GM11168 (cell line): ENCODE data around the gene NAV2.
"Not testable (repeated sequence)": the region's sequence is repeated elsewhere in the genome, so short reads cannot be mapped to it uniquely, and the experiment has no call there.

Experiments
- in situ Hi-C: fragments of 300-500 bp; cut with MboI; formaldehyde crosslinking; loops from one replicate; pipeline ENCODE4 v1.12.0; 2022; ENCODE audit warnings: low sequenced_read_pairs; ENCODE audit not compliant: unreplicated experiment

Gene NAV2

DNA sequence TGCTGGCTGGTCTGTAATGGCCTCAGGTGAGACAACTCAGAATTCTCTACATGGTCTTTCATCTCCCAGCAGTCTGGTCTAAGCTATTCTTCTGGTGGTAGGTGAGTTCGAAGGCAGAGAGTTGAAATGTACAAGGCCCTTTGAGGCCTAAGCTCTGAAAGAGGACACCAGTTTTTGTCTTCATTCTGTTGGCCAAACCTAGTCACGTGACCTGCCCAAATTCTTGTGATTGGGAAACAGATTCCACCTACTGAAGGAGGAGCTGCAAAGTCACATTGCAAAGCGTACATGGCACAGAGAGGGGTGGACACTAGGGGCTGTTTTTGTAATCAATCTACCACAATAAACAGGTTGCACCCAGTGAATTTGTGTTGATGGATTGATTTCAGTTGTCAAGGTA is 193.5 kb downstream of the NAV2 start:
- in situ Hi-C loops: loop anchor here (10.0 kb wide), 1 partner anchor 341 kb away; no protein-coding TSS in a partner anchor

DNA sequence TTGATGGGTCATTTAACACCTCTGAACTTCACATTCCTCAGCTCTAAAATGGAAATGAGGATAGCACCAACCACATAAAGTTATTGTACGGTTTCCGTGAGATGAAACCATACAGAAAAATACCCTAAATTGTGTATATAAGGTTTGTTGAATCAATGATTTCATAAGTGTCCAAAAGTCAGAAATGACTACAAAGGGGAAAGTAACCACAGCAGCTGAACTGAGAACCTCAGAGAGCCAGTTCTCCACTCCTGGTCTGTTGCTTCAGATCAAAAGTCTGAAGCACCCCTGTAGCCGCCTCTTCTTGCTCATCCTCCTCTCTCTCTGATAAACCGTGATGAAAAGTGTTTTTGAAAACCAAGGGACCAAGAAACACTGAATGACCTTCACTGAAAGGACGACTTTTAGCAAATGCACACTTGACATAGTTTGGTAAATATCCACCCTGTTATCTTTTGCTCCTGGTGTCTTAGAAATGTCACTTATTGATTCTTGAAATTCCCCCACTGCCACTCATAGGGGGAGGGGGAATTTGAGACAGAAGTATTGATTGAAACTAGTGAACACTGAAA is 194.5 kb downstream of the NAV2 start:
- in situ Hi-C loops: loop anchor here (10.0 kb wide), 1 partner anchor 342 kb away; no protein-coding TSS in a partner anchor

DNA sequence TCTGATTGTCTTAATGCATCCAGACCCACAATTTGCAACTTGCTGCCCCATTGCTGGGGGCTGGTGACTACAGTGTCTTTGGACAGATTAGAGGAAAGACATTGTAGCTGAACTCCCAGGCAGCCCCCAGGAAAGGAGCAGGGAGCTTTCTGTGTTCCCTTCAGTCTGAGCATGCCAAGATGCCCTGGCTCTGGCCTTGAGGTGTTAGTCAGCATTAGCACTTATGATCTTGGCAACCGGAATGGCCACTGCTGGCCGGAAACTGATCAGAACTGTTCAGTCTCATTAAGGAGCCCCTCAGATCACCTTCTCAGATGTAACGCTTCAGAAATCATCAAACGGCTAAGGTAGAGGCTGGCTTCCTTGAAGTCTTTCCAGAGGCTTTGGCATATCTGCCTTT is 195.2 kb downstream of the NAV2 start:
- in situ Hi-C loops: loop anchor here (10.0 kb wide), 1 partner anchor 343 kb away; no protein-coding TSS in a partner anchor

DNA sequence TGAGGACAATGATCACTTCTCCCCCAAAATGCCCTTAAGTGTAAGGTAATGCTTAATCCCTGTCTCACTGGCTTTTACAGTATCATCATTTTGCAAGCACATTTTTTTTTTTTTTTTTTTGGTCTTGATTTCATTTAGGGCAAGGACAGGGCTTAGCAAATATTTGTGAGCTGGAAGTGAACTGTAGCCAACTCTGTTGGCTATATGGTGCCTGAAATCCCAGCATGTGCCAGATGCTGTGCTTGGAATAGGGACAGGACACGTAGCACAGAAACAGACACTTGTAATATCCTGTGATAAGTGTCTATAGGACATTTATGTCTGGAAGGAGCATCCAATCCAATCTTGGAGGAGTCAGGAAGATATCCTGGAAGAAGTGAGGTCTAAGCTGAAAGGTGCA is 198.3 kb downstream of the NAV2 start:
- in situ Hi-C loops: no loop called here

DNA sequence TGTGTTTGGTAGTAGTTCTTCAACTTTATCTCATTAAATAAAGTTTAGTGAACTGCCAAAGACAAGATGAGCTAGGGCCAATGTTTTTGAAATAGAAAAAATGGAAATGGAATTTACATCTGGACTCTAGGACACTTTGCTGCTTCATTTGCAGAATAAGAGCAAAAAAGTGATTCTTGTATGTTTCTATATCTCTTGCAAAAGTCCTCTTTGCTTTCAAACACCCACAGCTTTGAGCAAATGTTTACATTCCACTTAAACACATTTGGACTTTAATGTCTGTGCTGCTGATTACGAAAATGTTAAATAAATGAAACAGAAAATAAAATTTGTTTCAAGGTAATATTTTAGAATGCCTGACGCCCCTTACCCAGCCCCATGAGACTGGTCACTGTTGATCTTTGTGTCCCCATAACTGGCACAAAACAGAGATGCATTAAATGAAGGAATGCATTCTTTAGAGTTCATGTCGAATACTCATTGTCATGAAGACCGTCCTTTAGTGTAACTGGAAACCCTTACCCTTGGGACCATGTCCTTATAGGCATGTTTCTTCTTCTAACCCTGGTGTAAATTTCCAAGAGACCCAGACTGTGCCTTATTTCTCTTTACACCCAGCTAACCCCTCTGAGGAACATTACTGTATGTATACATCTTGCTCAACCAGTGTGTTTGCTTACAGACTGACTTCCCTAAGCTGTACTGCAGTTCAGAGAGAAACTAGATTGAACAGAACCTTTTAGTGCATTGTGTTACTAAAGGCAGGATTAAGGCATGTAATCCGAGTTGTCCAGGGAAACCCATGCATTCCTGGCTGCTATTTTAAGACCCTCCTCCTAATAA is 199.7 kb downstream of the NAV2 start:
- in situ Hi-C loops: no loop called here

DNA sequence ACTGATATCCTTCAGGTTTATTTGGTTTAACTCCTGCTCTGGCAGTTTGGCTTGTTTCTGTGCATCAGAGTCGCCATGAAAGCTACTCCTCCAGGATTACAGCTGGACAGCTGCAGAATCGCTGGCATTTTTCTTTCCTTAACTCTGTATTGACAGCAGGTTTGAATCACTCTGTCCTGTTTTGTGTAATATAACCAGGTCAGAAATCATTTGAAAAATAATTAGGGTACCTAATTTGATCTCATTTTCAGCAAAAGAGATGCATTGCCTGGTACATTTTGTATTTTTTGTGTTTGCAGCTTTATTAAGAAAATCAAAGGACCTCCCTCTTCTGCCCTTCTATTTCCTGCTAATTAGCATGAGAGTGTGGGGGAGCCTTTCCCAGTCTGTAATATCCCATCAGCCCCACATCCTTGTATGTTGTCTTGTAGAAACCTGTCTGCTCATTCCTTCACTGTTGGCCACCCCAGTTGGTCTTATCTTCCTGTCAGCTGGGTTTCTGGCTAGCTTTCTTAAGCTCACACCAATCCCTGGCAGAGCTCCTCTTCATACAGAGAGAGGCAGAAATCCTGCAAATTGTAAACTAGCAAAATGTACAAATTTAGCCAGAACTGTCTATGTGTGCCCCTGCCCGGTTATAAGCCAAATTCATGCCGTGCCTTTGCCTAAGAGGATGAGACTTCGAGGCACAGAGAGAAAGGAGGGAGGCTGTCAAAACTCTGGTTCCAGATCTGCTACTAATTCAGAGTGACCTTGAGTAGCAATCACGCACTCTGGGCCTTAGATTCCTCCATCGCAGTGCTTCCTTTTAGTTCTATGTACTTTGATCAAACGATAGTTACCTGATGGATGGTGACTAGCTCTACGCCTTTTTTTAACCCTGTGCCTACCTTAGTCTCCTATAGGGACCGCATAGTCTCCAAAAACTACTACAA is 200.6 kb downstream of the NAV2 start:
- in situ Hi-C loops: no loop called here

DNA sequence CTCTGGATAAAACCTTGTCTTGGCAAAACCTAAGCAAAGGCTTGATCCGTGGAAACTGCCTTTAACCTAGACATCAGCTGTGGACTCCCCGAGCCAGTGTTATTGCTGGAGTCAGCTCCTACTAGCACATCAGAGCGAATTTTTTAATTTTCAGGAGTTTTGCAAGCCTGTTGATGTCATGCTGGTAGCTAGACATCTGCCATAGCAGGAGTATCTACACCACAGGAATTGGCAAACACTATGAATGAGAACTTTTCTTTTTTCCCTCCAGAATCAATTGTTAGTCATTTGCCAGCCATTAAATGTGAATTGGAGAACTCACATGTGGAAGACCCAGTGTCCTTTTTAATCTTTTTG is 201.2 kb downstream of the NAV2 start:
- in situ Hi-C loops: no loop called here

DNA sequence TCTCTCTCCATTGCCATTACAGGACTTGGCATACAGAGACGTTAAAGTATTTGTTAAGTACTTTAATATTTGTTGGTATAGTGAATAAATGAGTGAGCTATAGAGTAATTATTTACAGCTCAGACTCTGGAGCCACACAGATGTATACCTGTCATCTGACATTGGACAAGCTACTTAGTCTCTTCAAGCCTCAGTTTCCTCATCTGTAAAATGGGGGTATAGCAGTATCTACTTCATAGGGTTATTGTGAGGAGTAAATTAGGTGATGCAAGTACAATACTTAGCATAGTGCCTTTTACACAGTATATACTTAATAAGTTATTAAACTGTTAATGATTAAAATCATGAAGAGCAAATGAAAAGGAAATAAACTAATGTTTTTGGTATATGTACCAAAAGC is 203.2 kb downstream of the NAV2 start:
- in situ Hi-C loops: no loop called here

DNA sequence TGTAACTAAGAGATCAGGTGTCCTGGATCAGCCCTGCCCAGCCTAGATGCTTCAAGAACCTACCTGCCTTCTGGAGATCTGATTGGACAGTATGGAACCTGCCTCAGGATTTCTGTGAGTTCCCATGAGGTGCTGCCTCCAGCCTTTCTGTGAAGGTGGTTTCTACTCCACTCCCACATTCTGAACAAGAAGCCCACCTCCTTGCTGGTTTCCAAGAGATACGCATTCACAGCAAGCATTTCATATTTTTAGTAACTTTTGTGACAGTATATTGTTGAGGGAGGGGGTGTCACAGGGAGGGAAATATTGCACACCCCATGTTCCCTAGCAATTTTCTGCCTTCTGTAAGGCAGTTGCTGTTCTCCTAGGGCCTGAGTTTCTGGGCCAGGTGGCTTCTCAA is 204.4 kb downstream of the NAV2 start:
- in situ Hi-C loops: no loop called here

DNA sequence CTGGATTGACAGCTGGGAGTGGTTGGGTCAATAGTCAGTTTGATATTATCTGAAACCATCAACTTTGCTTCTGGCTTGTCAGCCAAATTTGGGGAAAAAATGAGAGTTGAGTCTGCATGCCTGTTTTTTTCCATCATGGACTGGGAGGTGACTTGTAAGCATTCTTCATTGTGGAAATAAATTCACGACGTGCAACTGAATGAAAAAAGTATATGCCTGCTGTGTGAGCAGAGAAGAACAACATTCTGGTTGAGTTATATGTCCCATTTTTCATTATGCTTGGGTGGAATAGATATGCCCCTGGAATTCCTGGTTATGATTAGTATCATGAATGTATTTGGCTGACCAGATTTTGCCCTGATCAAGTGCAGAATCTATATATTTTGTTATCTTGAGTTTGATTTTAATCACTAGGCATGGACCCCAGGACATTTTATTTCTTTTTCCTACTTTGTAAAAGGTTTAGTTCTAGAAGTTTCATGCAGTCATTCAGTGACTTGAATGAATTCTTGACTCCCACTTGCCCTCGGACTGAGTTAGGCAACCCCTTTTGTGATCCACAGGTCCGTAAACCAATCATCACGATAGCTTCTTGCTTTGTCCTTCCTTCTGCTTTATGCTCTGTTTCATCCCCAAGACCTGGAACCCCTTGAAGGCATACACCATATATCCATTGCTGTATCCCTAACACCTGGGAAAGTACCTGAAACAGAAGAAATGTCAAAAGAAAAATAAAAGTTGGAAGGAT is 205.8 kb downstream of the NAV2 start:
- in situ Hi-C loops: no loop called here

DNA sequence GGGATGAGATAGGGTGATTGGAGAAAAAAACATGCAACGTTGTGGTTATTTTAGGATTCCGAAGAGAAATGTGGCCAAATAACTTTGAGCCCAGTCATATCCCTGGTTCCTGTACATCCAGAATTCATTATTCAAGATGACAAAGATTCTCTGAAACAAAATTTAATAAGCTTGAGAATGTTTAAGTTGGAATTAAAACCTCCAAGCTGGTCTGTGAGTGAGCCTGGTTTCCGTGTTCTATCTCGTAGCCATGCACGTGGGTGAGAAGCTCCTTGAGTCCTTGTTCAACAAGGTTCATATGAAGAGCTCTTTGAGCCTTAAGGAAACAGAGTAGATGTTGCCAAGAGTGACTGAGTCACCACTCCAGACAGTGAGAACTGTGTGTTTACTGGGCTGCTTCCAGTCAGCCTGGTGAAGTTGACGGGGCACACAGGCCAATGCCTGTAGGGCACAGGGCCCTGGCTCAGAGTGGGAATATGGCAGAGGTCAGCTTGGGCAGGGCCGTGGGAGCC is 206.5 kb downstream of the NAV2 start:
- in situ Hi-C loops: no loop called here

DNA sequence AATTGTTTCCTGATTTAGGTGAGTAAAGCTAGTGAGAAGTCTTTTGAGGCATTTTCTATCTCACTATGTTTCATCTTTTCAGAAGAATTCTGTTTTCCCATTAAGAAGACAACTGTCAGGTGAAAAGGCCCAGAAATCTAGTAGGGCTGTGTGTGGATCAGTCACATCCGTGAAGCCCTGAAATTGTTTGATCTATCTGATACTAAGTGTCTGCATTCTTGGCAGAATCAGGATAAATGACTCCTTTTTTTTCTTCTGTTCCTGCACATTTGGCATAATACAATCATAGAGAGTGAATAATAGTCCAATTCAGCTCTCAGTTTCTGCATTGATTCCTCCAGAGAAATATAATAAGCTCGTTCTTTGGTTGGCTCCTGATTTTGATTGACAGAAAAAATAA is 208.3 kb downstream of the NAV2 start:
- in situ Hi-C loops: no loop called here

DNA sequence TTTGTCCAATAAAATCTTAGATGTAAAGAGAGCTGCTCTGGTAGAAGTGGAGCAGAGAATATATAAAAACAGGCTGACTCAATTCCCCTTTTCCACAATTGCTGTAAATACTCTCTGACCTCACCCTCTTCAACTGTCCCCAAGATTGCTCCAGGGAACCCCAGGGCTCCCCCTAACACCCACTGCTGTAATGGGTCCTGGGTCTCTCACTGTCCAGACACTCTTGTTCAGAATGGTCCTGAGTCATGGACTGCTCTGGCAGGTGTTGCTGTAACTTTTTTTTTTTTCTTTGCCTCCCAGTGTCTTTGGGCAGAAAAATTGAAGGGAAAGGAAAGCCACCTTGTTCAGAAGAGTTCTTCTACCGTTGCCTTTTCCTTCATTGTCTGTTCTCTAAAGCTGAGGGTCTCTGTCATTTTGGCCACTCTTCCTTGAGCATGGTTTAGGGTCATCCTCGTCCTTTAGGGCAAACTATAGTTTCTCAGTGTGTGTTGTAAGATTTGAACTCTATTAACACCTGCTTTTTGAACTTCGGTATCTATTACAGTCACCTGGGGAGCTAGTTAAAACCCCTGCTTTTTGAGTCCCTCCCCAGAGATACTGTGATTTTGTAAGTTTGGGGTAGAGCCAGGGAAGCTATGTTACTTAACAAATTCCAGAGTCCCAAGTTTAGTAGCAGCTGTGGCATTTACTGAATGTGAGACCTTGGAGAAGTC is 209.5 kb downstream of the NAV2 start:
- in situ Hi-C loops: no loop called here

DNA sequence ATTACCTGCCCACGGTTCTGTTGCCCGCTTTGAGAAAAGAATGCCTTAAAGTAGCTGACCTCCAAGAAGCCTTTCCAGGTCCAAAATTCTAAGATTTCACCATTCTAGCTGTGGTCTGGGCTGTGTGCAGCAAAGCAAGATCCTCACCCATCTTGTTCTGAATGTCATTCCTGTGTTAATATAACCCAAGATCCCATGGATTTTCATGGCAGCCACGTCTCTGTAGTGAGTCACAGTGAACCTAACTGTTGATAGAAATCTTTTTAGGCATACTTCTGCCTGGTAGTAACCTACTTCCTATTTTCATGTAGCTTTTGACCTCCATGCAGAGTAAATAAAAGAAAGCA is 210.0 kb downstream of the NAV2 start:
- in situ Hi-C loops: no loop called here

DNA sequence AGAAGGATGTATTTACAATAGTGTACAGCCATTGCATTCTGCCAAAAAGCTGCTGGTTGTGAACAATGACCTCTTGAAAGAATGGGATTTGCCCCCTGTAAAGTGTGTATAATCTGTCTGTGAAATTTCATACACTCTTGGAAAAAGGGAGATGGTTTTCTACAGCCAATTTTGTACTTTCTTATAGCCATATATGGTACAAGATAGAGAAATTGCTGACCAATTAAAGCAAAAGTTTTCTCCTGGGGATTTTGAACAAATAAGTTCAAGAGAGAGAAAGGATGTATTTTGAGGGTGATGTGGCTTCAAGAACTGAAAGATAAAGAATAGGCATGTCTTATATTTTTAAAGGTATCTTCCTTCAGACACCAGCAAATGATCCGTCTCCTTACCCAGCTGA is 211.0 kb downstream of the NAV2 start:
- in situ Hi-C loops: no loop called here

DNA sequence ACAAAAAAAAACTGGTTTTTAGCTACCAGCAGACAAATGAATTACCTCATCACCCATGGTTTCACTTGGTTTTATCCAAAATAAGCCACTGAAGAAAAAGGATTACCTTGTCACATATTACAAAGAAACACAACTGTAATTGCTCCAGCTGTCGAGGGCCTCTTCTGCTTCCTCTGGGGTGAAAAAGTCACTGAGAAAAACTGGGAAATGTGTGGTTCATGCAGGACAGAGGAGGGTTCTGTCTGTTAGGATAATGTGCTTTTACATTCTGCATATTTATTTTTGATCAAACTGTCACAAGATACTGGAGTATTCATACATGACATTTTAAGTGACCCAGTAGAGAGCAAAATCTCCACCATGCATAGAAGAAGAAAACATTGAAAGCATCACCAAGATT is 211.7 kb downstream of the NAV2 start:
- in situ Hi-C loops: no loop called here

DNA sequence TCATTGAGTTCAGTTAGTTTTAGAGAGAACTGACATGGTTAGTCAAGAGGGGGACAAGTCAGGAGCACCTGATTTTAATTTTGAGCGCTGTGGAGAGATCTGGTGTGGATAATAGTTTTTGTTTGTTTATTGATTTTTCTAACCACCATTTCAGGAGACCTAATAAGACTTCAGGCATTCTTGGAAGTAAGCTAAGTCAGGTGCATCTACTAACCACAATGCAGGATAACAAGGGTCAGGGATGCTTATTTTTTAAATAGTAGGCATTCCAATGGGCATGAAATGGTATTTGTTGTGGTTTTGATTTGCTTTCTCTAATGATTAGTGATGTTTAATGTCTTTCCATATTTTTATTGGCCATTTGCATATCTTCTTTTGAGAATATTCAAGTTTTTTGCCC is 212.1 kb downstream of the NAV2 start:
- in situ Hi-C loops: no loop called here

DNA sequence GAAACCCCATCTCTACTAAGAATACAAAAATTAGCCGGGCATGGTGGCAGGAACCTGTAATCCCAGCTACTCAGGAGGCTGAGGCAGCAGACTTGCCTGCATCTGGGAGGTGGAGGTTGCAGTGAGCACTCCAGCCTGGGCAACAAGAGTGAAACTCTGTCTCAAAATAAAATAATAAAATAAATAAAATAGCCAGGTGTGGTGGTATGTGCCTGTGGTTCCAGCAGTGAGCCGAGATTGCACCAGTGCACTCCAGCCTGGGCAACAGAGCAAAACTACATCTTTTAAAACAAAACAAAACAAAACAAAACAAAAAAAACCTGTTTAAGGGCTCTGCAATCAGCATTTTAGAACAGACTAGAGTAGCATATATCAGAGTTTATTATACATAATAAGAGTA is 214.8 kb downstream of the NAV2 start:
- in situ Hi-C loops: not testable (repeated sequence)

DNA sequence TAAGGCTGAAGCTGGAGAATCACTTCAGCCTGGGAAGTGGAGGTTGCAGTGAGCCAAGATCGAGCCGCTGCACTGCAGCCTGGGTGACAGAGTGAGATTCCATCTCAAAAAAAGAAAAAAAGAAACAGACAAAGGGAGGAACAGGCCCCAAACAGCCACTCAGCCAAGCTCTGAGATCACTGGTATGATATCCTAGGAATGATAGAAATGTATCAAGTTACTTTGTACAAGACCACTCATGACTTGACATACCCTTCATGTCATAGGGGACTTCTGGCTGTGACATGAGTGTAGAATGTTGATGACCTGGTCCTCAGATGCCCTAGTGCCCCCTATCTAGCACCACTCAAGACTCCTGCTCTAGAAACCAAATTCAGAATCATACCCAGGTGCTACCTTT is 216.5 kb downstream of the NAV2 start:
- in situ Hi-C loops: no loop called here

DNA sequence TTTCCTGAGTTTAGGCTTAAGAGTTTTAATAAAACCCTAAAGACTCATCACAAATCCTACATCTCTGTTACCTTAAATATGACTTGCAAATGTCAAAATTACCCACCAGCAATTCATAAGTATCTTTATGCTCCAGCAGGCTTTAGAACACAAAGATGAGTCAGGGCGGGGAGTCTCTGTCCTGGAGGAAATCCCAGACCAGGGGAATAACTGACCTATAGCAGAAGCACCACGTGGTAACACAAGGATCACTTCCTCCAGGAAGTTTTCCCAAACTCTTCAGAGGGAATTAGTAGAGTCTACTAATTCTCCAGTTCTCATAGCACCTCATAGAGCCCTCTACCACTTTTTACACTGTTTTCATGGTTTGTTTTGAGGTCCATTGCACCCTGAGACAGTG is 217.0 kb downstream of the NAV2 start:
- in situ Hi-C loops: no loop called here
